ENCODE data around the gene FOXO6. TPM values are rescaled to one million over a fixed set of nuclear protein-coding genes. Genes with fewer than 3 reads are reported as not detected.

FOXO6 gene
- total and polyA plus RNA-seq, 2 donors from 2014 or later: 0.47 to 1.0 TPM

GRCh38 chr1:41370225-41370624, 9.0 kb downstream of the FOXO6 start:
- Histone ChIP-seq H3K4me1 (ENCODE audit: control insufficient read depth in 2 of 3, insufficient read depth in 2 of 3, low read depth in 1 of 3, low read length in 3 of 3) (peaks cover 0 to 7% (median 4%) of the 10 kb centered on the region in 3 donors), H3K9ac (ENCODE audit: low read length in 3 of 3) (no peak overlapping the region), H3K27ac (ENCODE audit: low read depth in 2 of 2, low read length in 2 of 2) (no peak overlapping the region), H3K27me3 (ENCODE audit: control insufficient read depth, insufficient read depth, low read length) (no peaks in the 10 kb centered on the region), H3K9me3 (ENCODE audit: control insufficient read depth in 2 of 3, insufficient read depth in 1 of 3, low read length in 3 of 3) (no peaks in the 10 kb centered on the region), H3K4me3 (ENCODE audit: low read length in 3 of 3) (no peak overlapping the region), H3K36me3 (ENCODE audit: control insufficient read depth in 2 of 3, insufficient read depth in 3 of 3, low read length in 3 of 3) (no peaks in the 10 kb centered on the region)
- intact Hi-C loops (cut with DNase I): no loop called here
- FAIRE-seq (no peak), DNase-seq (no peak)
- TF ChIP-seq CTCF (IDR thresholded peaks at IDR 0.05; ENCODE audit: borderline replicate concordance, extremely low read depth, insufficient read depth): no peak

- Histone ChIP-seq H3K27me3 (ENCODE audit: control insufficient read depth, insufficient read depth, low read length) (no peaks in the 10 kb centered on the region), H3K4me1 (ENCODE audit: control insufficient read depth in 2 of 3, insufficient read depth in 2 of 3, low read depth in 1 of 3, low read length in 3 of 3) (peaks cover 0 to 7% (median 4%) of the 10 kb centered on the region in 3 donors), H3K9ac (ENCODE audit: low read length in 3 of 3) (no peak overlapping the region), H3K27ac (ENCODE audit: low read depth in 2 of 2, low read length in 2 of 2) (no peak overlapping the region), H3K36me3 (ENCODE audit: control insufficient read depth in 2 of 3, insufficient read depth in 3 of 3, low read length in 3 of 3) (no peaks in the 10 kb centered on the region), H3K9me3 (ENCODE audit: control insufficient read depth in 2 of 3, insufficient read depth in 1 of 3, low read length in 3 of 3) (no peaks in the 10 kb centered on the region), H3K4me3 (ENCODE audit: low read length in 3 of 3) (no peak overlapping the region)
- FAIRE-seq: no peak
- intact Hi-C loops (cut with DNase I): no loop called here
- DNase-seq: peak in 1 of 5 donors; percentile 45
- TF ChIP-seq CTCF (IDR thresholded peaks at IDR 0.05; ENCODE audit: borderline replicate concordance, extremely low read depth, insufficient read depth): no peak
Measured at GRCh38 chr1:41370756-41371420, 9.7 kb downstream of the FOXO6 start.

GRCh38 chr1:41371630-41372599, 10.7 kb downstream of the FOXO6 start:
- Histone ChIP-seq H3K9me3 (ENCODE audit: control insufficient read depth in 2 of 3, insufficient read depth in 1 of 3, low read length in 3 of 3) (no peaks in the 10 kb centered on the region), H3K9ac (ENCODE audit: low read length in 3 of 3) (no peak overlapping the region), H3K27me3 (ENCODE audit: control insufficient read depth, insufficient read depth, low read length) (no peaks in the 10 kb centered on the region), H3K36me3 (ENCODE audit: control insufficient read depth in 2 of 3, insufficient read depth in 3 of 3, low read length in 3 of 3) (no peaks in the 10 kb centered on the region), H3K4me1 (ENCODE audit: control insufficient read depth in 2 of 3, insufficient read depth in 2 of 3, low read depth in 1 of 3, low read length in 3 of 3) (peaks cover 0 to 4% (median 2%) of the 10 kb centered on the region in 3 donors), H3K4me3 (ENCODE audit: low read length in 3 of 3) (no peak overlapping the region), H3K27ac (ENCODE audit: low read depth in 2 of 2, low read length in 2 of 2) (no peak overlapping the region)
- intact Hi-C loops (cut with DNase I): no loop called here
- TF ChIP-seq CTCF (IDR thresholded peaks at IDR 0.05; ENCODE audit: borderline replicate concordance, extremely low read depth, insufficient read depth): no peak
- FAIRE-seq (no peak), DNase-seq (peak in 4 of 5 donors; percentile 87 to 92 (median 90))

All from kidney (tissue), 14 donors.